H1 (cell line): ENCODE data around the gene TOPORS. TPM values are rescaled to one million over a fixed set of nuclear protein-coding genes. Genes with fewer than 3 reads are reported as not detected.

Experiments used
- CTCF ChIA-PET: fragments of 300-600 bp; sonication (Branson Sonifier 250); formaldehyde crosslinking; loops from one replicate; lab custom pipeline; 2021; ENCODE audit not compliant: partially characterized antibody; lab: Charles Lee
- POLR2A ChIA-PET: fragments of 300-600 bp; sonication (Branson Sonifier 250); formaldehyde crosslinking; loops from one replicate; lab custom pipeline; 2021; ENCODE audit warnings: inconsistent platforms; ENCODE audit not compliant: partially characterized antibody; lab: Charles Lee
- DNase-seq, 2 experiments: peaks; one replicate each; pipeline versions ENCODE4 v3.0.0 to v3.0.0-alpha.2; 2010 to 2022; ENCODE audit warnings: low spot score in 2 of 2, low read depth in 1 of 2, mixed read lengths in 1 of 2
- FAIRE-seq: peaks from 2 replicates; lab custom pipeline; 2011; peaks lifted over from hg19 to GRCh38; lab: Jason Lieb, UNC
- H2AFZ ChIP-seq: 2 replicates; pipeline ENCODE4 v1.8.1; 2012; ENCODE audit warnings: low read length, inconsistent platforms
- H2AK5ac ChIP-seq: 2 replicates; pipeline ENCODE4 v1.6.1; 2013; ENCODE audit warnings: low read depth, low read length
- H2BK120ac ChIP-seq: replicated peaks from 2 replicates; pipeline ENCODE3; 2013; ENCODE audit warnings: low read depth, low read length, inconsistent platforms
- H2BK12ac ChIP-seq: 2 replicates; pipeline ENCODE4 v1.6.1; 2013; ENCODE audit warnings: low read depth, low read length
- H2BK15ac ChIP-seq: 2 replicates; pipeline ENCODE4 v1.6.1; 2013; ENCODE audit warnings: low read length
- H2BK20ac ChIP-seq: 2 replicates; pipeline ENCODE4 v1.6.1; 2013; ENCODE audit warnings: low read length
- H2BK5ac ChIP-seq: 2 replicates; pipeline ENCODE4 v1.6.1; 2013; ENCODE audit warnings: low read depth, low read length
- H3K14ac ChIP-seq: 2 replicates; pipeline ENCODE4 v1.6.1; 2013; ENCODE audit warnings: inconsistent platforms; ENCODE audit not compliant: insufficient read length
- H3K18ac ChIP-seq: 2 replicates; pipeline ENCODE4 v1.6.1; 2013; ENCODE audit warnings: low read length; ENCODE audit errors: extremely low read depth
- H3K23ac ChIP-seq: 2 replicates; pipeline ENCODE4 v1.6.1; 2013; ENCODE audit warnings: inconsistent platforms; ENCODE audit not compliant: insufficient read length
- H3K23me2 ChIP-seq: 2 replicates; pipeline ENCODE4 v1.6.1; 2013; ENCODE audit warnings: low read depth, low read length
- H3K27ac ChIP-seq: 2 replicates; pipeline ENCODE4 v1.6.1; 2011; ENCODE audit warnings: low read depth, low read length, inconsistent platforms
- H3K27me3 ChIP-seq, 4 experiments: replicated peaks in 1 of 4; 1 replicate in 1 of 4; 2 replicates in 3 of 4; pipeline versions ENCODE4 v1.6.1 to v1.8.1; 2011 to 2013; ENCODE audit warnings: low read length in 3 of 4, mild to moderate bottlenecking in 3 of 4, inconsistent platforms in 2 of 4, mixed read lengths in 2 of 4, moderate library complexity in 1 of 4; ENCODE audit not compliant: control insufficient read depth in 3 of 4, insufficient read depth in 3 of 4; ENCODE audit errors: extremely low read depth in 1 of 4
- H3K36me3 ChIP-seq, 4 experiments: 2 replicates each; pipeline versions ENCODE4 v1.6.1 to v1.8.1; 2011 to 2013; ENCODE audit warnings: mild to moderate bottlenecking in 4 of 4, low read length in 3 of 4, moderate library complexity in 2 of 4, control low read depth in 1 of 4, inconsistent platforms in 1 of 4; ENCODE audit not compliant: insufficient read depth in 4 of 4, control insufficient read depth in 2 of 4
- H3K4ac ChIP-seq: replicated peaks from 2 replicates; pipeline ENCODE3; 2013; ENCODE audit warnings: low read length, low read depth, mixed read lengths, inconsistent platforms; ENCODE audit not compliant: insufficient read length
- H3K4me1 ChIP-seq, 4 experiments: replicated peaks in 1 of 4; 1 replicate in 1 of 4; 2 replicates in 3 of 4; pipeline versions ENCODE4 v1.6.1 to v1.8.1; 2011 to 2013; ENCODE audit warnings: low read length in 3 of 4, inconsistent platforms in 2 of 4, mixed read lengths in 1 of 4; ENCODE audit not compliant: insufficient read depth in 4 of 4, control insufficient read depth in 3 of 4
- H3K4me2 ChIP-seq, 2 experiments: 2 replicates each; pipeline versions ENCODE4 v1.6.1 to v1.8.1; 2011 to 2013; ENCODE audit warnings: low read depth in 2 of 2, low read length in 2 of 2, control low read depth in 1 of 2, inconsistent platforms in 1 of 2, mild to moderate bottlenecking in 1 of 2; ENCODE audit not compliant: insufficient read depth in 1 of 2
- H3K4me3 ChIP-seq, 4 experiments: fragments of 200-600, 300-600 bp in 1 of 4; sonication (generic), shearing (Covaris generic), sonication (Bioruptor Twin) in 1 of 4; 2 replicates each; pipeline versions ENCODE4 v1.5.1 to v1.8.1; 2011 to 2016; ENCODE audit warnings: low read length in 4 of 4, low read depth in 3 of 4, control low read depth in 2 of 4, inconsistent platforms in 2 of 4, mild to moderate bottlenecking in 2 of 4, mixed read lengths in 1 of 4, moderate library complexity in 1 of 4; ENCODE audit not compliant: insufficient read depth in 2 of 4; ENCODE audit errors: extremely low read depth in 1 of 4
- H3K56ac ChIP-seq: replicated peaks from 2 replicates; pipeline ENCODE3; 2013; ENCODE audit warnings: low read depth, mild to moderate bottlenecking, mixed read lengths, low read length, inconsistent platforms; ENCODE audit not compliant: insufficient read length
- H3K79me1 ChIP-seq: 2 replicates; pipeline ENCODE4 v1.6.1; 2013; ENCODE audit warnings: low read depth, low read length, control low read depth
- H3K79me2 ChIP-seq, 2 experiments: 2 replicates each; pipeline versions ENCODE4 v1.6.1 to v1.8.1; 2012 to 2013; ENCODE audit warnings: low read length in 2 of 2, mild to moderate bottlenecking in 2 of 2, inconsistent platforms in 1 of 2; ENCODE audit not compliant: insufficient read depth in 2 of 2, control insufficient read depth in 1 of 2
- H3K9ac ChIP-seq, 4 experiments: replicated peaks in 1 of 4; 1 replicate in 1 of 4; 2 replicates in 3 of 4; pipeline versions ENCODE4 v1.6.1 to v1.8.1; 2011 to 2013; ENCODE audit warnings: low read depth in 3 of 4, low read length in 3 of 4, control low read depth in 2 of 4, mild to moderate bottlenecking in 2 of 4, moderate library complexity in 2 of 4, inconsistent platforms in 1 of 4; ENCODE audit errors: extremely low read depth in 1 of 4
- H3K9me3 ChIP-seq, 2 experiments: 2 replicates each; pipeline versions ENCODE4 v1.6.1 to v1.8.1; 2012 to 2013; ENCODE audit warnings: mild to moderate bottlenecking in 2 of 2, moderate library complexity in 2 of 2, control low read depth in 1 of 2, inconsistent platforms in 1 of 2, low read depth in 1 of 2, low read length in 1 of 2, mixed read lengths in 1 of 2; ENCODE audit not compliant: insufficient read depth in 2 of 2
- H4K20me1 ChIP-seq, 2 experiments: replicated peaks in 1 of 2; 2 replicates each; pipeline versions ENCODE3 to v1.8.1; 2011 to 2013; ENCODE audit warnings: inconsistent platforms in 2 of 2, low read length in 2 of 2, mild to moderate bottlenecking in 1 of 2; ENCODE audit not compliant: insufficient read depth in 2 of 2, control insufficient read depth in 1 of 2
- H4K5ac ChIP-seq: 2 replicates; pipeline ENCODE4 v1.6.1; 2013; ENCODE audit warnings: low read length, low read depth, mixed read lengths, inconsistent platforms; ENCODE audit not compliant: insufficient read length
- H4K8ac ChIP-seq: 2 replicates; pipeline ENCODE4 v1.8.0; 2013; ENCODE audit warnings: mild to moderate bottlenecking, moderate library complexity, low read length, inconsistent platforms; ENCODE audit not compliant: insufficient read depth; ENCODE audit errors: extremely low read depth
- H4K91ac ChIP-seq: replicated peaks from 2 replicates; pipeline ENCODE3; 2013; ENCODE audit warnings: low read length, mixed read lengths, inconsistent platforms; ENCODE audit not compliant: insufficient read length
- JUN ChIP-seq: IDR thresholded peaks from 2 replicates; pipeline ENCODE4 v1.6.1; 2011; ENCODE audit warnings: low read depth, mild to moderate bottlenecking, improper control_type of control experiment, low read length
- WGBS, 2 experiments: shearing (Covaris generic) in 1 of 2; methylation state at CpG; one replicate each; pipeline versions ENCODE4 v1.1.6 to v1.1.7; 2013 to 2015; ENCODE audit warnings: low lambda C conversion rate in 2 of 2, mixed read lengths in 2 of 2, inconsistent platforms in 1 of 2, low coverage in 1 of 2, missing lambda C conversion rate in 1 of 2; ENCODE audit not compliant: insufficient replicate concordance in 2 of 2, insufficient coverage in 1 of 2, insufficient read length in 1 of 2; ENCODE audit errors: extremely low coverage in 1 of 2, missing lambda C conversion rate in 1 of 2; 5-methylcytosine and 5-hydroxymethylcytosine counted together
- polyA plus RNA-seq, 7 experiments: library from polyadenylated mRNA; depleted of rRNA in 3 of 7; stranded (reverse) in 5 of 7; unstranded in 2 of 7; fragments of >200 nt in 5 of 7; fragments of 200-250 nt in 2 of 7; gene quantifications; 1 replicate in 5 of 7; 2 replicates in 1 of 7; 4 replicates in 1 of 7; pipeline versions ENCODE4 v1.2.1 to v1.2.3, GENCODE V29; 2011 to 2013; ENCODE audit warnings: missing spikeins in 2 of 7, mixed read lengths in 2 of 7
- total RNA-seq: library from RNA; stranded (reverse); fragmentation: NEBNext Ultra II Directional; extraction: Animal tissue kit (Norgen Biotek cat#: 25700); gene quantifications from 2 replicates; pipeline ENCODE4 v1.2.1, GENCODE V29; 2021

The TOPORS gene
- total and polyA plus RNA-seq, 2 of the 8 experiments (the other 6 are each of a cell fraction or from before 2014, with no cell fraction given), result 10.3 to 30.7 TPM

DNA sequence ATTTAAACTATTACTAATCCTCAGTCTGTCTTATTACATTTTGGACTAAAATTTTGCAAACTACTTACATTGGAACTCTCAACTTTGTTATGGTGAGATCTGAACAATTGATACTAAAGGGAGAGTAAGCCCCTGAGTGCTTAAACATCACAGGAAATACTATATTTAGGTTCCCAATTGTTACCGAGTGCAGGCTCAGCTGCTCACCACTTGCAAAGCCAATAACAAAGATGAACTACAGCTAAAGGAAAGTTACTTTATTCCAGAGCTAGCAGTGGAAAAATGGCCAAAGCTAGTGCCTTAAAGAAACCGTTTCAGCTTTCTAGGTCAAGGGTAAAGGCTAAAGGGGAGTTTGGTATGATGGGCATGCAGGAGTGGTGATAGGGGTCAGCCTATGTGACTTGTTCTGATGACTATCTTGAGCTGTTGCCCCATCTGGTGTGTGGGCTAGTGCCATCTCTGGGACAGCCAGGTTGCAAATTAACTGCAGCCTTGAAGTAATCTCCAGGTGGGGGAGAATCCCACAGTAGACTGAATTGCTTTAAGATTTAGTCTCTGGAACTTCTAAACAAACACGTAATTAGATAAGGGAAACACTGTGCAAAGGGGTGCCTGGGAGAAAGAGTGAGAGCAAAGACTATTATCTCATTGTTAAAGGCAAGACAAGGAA lies 28.4 kb upstream of the TOPORS start:
- H3K4me3 ChIP-seq, result no peak overlapping the region
- H2BK120ac ChIP-seq, result no peak overlapping the region
- H3K79me1 ChIP-seq, result no peaks in the 10 kb centered on the region
- H2AK5ac ChIP-seq, result no peak overlapping the region
- H2BK12ac ChIP-seq, result no peak overlapping the region
- H3K4ac ChIP-seq, result no peak overlapping the region
- H3K36me3 ChIP-seq, result no peaks in the 10 kb centered on the region
- H4K5ac ChIP-seq, result no peak overlapping the region
- no peak overlapping the region for H4K8ac ChIP-seq
- H3K27ac ChIP-seq, result no peak overlapping the region
- no peak overlapping the region for H3K9ac ChIP-seq
- no peak overlapping the region for H3K4me2 ChIP-seq
- H2BK20ac ChIP-seq, result no peak overlapping the region
- H2BK5ac ChIP-seq, result no peak overlapping the region
- H3K23me2 ChIP-seq, result no peaks in the 10 kb centered on the region
- H3K18ac ChIP-seq, result no peak overlapping the region
- ChIA-PET CTCF (interaction anchor here (0.6 to 12.2 kb wide), 42 partner anchors 7 to 392 kb away, joined by 3 to 248 read pairs (median 4); partner anchors contain the start of genes ACO1, NDUFB6, SMIM27 and TMEM215), POLR2A (interaction anchor here (1.2 to 2.6 kb wide), 3 partner anchors 30 to 444 kb away, joined by 4 to 9 read pairs (median 5); partner anchors contain the start of gene DNAJA1)
- H4K20me1 ChIP-seq, result no peaks in the 10 kb centered on the region
- H3K9me3 ChIP-seq, result no peaks in the 10 kb centered on the region
- no peak overlapping the region for H4K91ac ChIP-seq
- no peak for TF ChIP-seq JUN
- no peak overlapping the region for H3K56ac ChIP-seq
- 73% methylated on average over 3 of the region's 3 CpGs; no CpG with 5 or more reads in 1 of the 2 experiments for WGBS, 2 experiments
- no peaks in the 10 kb centered on the region for H3K27me3 ChIP-seq
- no peak overlapping the region for H3K23ac ChIP-seq
- H2AFZ ChIP-seq, result peak overlapping the region; percentile 85
- FAIRE-seq (no peak), DNase-seq (no peak)
- H3K4me1 ChIP-seq, result no peaks in the 10 kb centered on the region
- no peak overlapping the region for H2BK15ac ChIP-seq
- no peaks in the 10 kb centered on the region for H3K79me2 ChIP-seq
- H3K14ac ChIP-seq, result no peak overlapping the region
